ENCODE results near the gene WWOX. TPM values are rescaled to one million over a fixed set of nuclear protein-coding genes. Genes with fewer than 3 reads are reported as not detected.

Gene WWOX
- polyA plus RNA-seq, 1 donor from 2014 or later = 25.6 TPM

GRCh38 chr16:78503602-78504001, 404.1 kb downstream of the WWOX start (continued):
- TF ChIP-seq EP300 (conservative IDR thresholded peaks at IDR 0.05; ENCODE audit: poor library complexity, severe bottlenecking) = no peak

- Histone ChIP-seq H3K9me3 (ENCODE audit: low read length) (no peaks in the 10 kb centered on the region), H3K36me3 (ENCODE audit: insufficient read depth, low read length) (no peaks in the 10 kb centered on the region), H3F3A (ENCODE audit: insufficient read depth, low read length, poor library complexity, severe bottlenecking) (no peaks in the 10 kb centered on the region), H3K4me3 (ENCODE audit: low read length) (no peak overlapping the region), H2AFZ (ENCODE audit: low read depth, low read length) (no peak overlapping the region), H3K27me3 (ENCODE audit: insufficient read depth, low read depth, low read length) (no peaks in the 10 kb centered on the region), H3K9ac (ENCODE audit: low read length) (no peak overlapping the region), H3K9me2 (ENCODE audit: insufficient read depth, low read length) (no peaks in the 10 kb centered on the region), H4K20me1 (ENCODE audit: insufficient read depth) (no peaks in the 10 kb centered on the region), H3K4me2 (ENCODE audit: low read length) (no peak overlapping the region), H3K79me2 (replicated peaks; ENCODE audit: insufficient read depth, low read length) (no peaks in the 10 kb centered on the region), H3K27ac (ENCODE audit: low read length) (no peak overlapping the region)
- no peak for TF ChIP-seq TAF1 (IDR thresholded peaks at IDR 0.05; ENCODE audit: low read depth)
- TF ChIP-seq CTCF (IDR thresholded peaks at IDR 0.05; ENCODE audit: poor library complexity, severe bottlenecking) = no peak
- TF ChIP-seq MXI1 (conservative IDR thresholded peaks at IDR 0.05; ENCODE audit: poor library complexity, severe bottlenecking) = no peak
- TF ChIP-seq RAD21 (conservative IDR thresholded peaks at IDR 0.05) = no peak
- no peak for TF ChIP-seq EZH2 (IDR thresholded peaks at IDR 0.05; ENCODE audit: borderline replicate concordance, insufficient read depth, low read length, poor library complexity, severe bottlenecking)
- no peak for TF ChIP-seq POLR2AphosphoS5 (IDR thresholded peaks at IDR 0.05)
- no peak for TF ChIP-seq SMC3 (conservative IDR thresholded peaks at IDR 0.05; ENCODE audit: poor library complexity)
- no peak for TF ChIP-seq REST (IDR thresholded peaks at IDR 0.05; ENCODE audit: borderline replicate concordance)
- no peak for TF ChIP-seq EP300 (conservative IDR thresholded peaks at IDR 0.05; ENCODE audit: poor library complexity, severe bottlenecking)
These were observed 405.0 kb downstream of the WWOX start for GRCh38 chr16:78504401-78504851.

- Histone ChIP-seq H3K27me3 (ENCODE audit: insufficient read depth, low read depth, low read length) (no peaks in the 10 kb centered on the region), H3F3A (ENCODE audit: insufficient read depth, low read length, poor library complexity, severe bottlenecking) (no peaks in the 10 kb centered on the region), H3K9me2 (ENCODE audit: insufficient read depth, low read length) (no peaks in the 10 kb centered on the region), H3K9me3 (ENCODE audit: low read length) (no peaks in the 10 kb centered on the region), H4K20me1 (ENCODE audit: insufficient read depth) (no peaks in the 10 kb centered on the region), H3K9ac (ENCODE audit: low read length) (no peak overlapping the region), H3K4me2 (ENCODE audit: low read length) (no peak overlapping the region), H3K27ac (ENCODE audit: low read length) (no peak overlapping the region), H2AFZ (ENCODE audit: low read depth, low read length) (no peak overlapping the region), H3K36me3 (ENCODE audit: insufficient read depth, low read length) (no peaks in the 10 kb centered on the region), H3K79me2 (replicated peaks; ENCODE audit: insufficient read depth, low read length) (no peaks in the 10 kb centered on the region), H3K4me3 (ENCODE audit: low read length) (no peak overlapping the region)
- TF ChIP-seq CTCF (IDR thresholded peaks at IDR 0.05; ENCODE audit: poor library complexity, severe bottlenecking) = no peak
These were observed 405.6 kb downstream of the WWOX start for GRCh38 chr16:78505036-78505435.

Measured in neural cell (in vitro differentiated cells).